ENCODE data around the gene ORAI1.

The ORAI1 gene

GRCh38 chr12:121590476-121591143 lies 35.7 kb upstream of the ORAI1 start:
- H3K9me3 Mint-ChIP-seq = no peaks in the 10 kb centered on the region
- peak overlapping the region; percentile 96 for H3K27ac Mint-ChIP-seq
- peak overlapping the region; percentile 78 for H3K4me3 Mint-ChIP-seq
- H3K27me3 Mint-ChIP-seq = no peaks in the 10 kb centered on the region
- peaks cover 38% of the 10 kb centered on the region for H3K4me1 Mint-ChIP-seq (ENCODE audit: low read depth)
- no peaks in the 10 kb centered on the region for H3K36me3 Mint-ChIP-seq (ENCODE audit: low read depth)

GRCh38 chr12:121592320-121592719 lies 34.0 kb upstream of the ORAI1 start:
- peaks cover 38% of the 10 kb centered on the region for H3K4me1 Mint-ChIP-seq (ENCODE audit: low read depth)
- no peaks in the 10 kb centered on the region for H3K36me3 Mint-ChIP-seq (ENCODE audit: low read depth)

DNA sequence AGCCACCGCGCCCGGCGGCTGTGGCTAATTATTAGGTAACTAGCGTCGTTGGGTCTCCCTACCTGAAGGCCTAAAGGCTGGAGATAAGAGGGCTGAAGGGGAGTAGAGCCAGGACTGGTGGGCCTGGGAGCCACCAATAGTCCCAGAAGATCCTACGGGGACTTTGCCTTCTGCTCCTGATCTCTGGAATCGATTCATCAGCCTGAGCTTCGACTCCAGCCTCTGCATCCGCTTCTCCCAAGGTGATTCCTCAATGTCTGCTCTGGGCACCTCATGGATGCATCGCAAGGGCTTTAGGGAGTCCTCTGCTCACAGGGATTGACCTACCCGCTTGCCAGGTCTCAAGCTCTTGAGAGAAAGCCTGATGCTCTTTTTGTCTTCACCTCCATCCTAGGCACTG lies 30.8 kb upstream of the ORAI1 start:
- Mint-ChIP-seq H3K4me3 (no peak overlapping the region), H3K9me3 (no peaks in the 10 kb centered on the region), H3K27me3 (no peaks in the 10 kb centered on the region), H3K36me3 (ENCODE audit: low read depth) (no peaks in the 10 kb centered on the region), H3K27ac (no peak overlapping the region), H3K4me1 (ENCODE audit: low read depth) (peaks cover 27% of the 10 kb centered on the region)

More at GRCh38 chr12:121592320-121592719, 34.0 kb upstream of the ORAI1 start:
- H3K9me3 Mint-ChIP-seq = no peaks in the 10 kb centered on the region
- no peaks in the 10 kb centered on the region for H3K27me3 Mint-ChIP-seq
- H3K4me3 Mint-ChIP-seq = no peak overlapping the region
- no peak overlapping the region for H3K27ac Mint-ChIP-seq

- H3K36me3 Mint-ChIP-seq (ENCODE audit: low read depth) = no peaks in the 10 kb centered on the region
- H3K27me3 Mint-ChIP-seq = no peaks in the 10 kb centered on the region
- H3K4me3 Mint-ChIP-seq = no peak overlapping the region
- H3K9me3 Mint-ChIP-seq = no peaks in the 10 kb centered on the region
- H3K4me1 Mint-ChIP-seq (ENCODE audit: low read depth) = peaks cover 17% of the 10 kb centered on the region
- no peak overlapping the region for H3K27ac Mint-ChIP-seq
Observed at GRCh38 chr12:121596526-121596925, 29.8 kb upstream of the ORAI1 start.

GRCh38 chr12:121600702-121601336 lies 25.5 kb upstream of the ORAI1 start:
- no peaks in the 10 kb centered on the region for H3K9me3 Mint-ChIP-seq
- no peaks in the 10 kb centered on the region for H3K27me3 Mint-ChIP-seq
- H3K36me3 Mint-ChIP-seq (ENCODE audit: low read depth) = no peaks in the 10 kb centered on the region
- no peaks in the 10 kb centered on the region for H3K4me1 Mint-ChIP-seq (ENCODE audit: low read depth)
- H3K4me3 Mint-ChIP-seq = no peak overlapping the region
- H3K27ac Mint-ChIP-seq = no peak overlapping the region

DNA sequence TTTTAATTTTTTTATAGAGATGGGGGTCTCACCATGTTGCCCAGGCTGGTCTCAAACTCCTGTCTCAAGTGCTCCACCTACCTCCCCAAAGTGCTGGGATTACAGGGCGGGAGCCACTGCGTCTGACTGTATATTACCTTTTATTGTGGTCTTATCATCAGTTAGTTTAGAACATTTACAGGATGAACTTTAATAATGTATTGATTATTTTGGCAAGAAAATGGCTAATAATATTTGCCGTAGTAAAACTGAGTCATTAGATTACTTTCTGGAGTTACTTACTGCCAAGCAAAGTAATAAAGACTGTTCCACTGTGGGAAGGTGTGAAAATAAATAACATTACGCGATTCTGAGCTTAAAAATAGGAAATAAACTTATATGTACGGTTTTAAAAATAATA lies 23.6 kb upstream of the ORAI1 start:
- no peak overlapping the region for H3K4me3 Mint-ChIP-seq
- no peak overlapping the region for H3K27ac Mint-ChIP-seq
- no peaks in the 10 kb centered on the region for H3K4me1 Mint-ChIP-seq (ENCODE audit: low read depth)
- H3K36me3 Mint-ChIP-seq (ENCODE audit: low read depth) = no peaks in the 10 kb centered on the region
- no peaks in the 10 kb centered on the region for H3K27me3 Mint-ChIP-seq
- no peaks in the 10 kb centered on the region for H3K9me3 Mint-ChIP-seq

DNA sequence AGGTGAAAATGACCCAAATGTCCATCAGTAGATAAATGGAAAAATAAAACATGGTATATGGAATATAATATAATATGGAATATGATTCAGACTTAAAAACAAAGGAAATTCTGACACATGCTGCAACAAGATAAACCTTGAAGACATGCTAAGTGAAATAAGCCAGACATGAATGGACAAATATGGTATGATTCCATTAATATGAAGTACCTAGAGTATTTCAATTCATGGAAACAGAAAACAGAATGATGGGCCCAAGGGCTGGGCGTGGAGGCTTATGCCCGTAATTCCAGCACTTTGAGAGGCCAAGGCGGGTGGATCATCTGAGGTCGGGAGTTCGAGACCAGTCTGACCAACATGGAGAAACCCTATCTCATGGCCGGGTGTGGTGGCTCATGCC lies 22.7 kb upstream of the ORAI1 start:
- no peaks in the 10 kb centered on the region for H3K27me3 Mint-ChIP-seq
- H3K27ac Mint-ChIP-seq = no peak overlapping the region
- H3K4me1 Mint-ChIP-seq (ENCODE audit: low read depth) = no peaks in the 10 kb centered on the region
- H3K4me3 Mint-ChIP-seq = no peak overlapping the region
- no peaks in the 10 kb centered on the region for H3K9me3 Mint-ChIP-seq
- H3K36me3 Mint-ChIP-seq (ENCODE audit: low read depth) = no peaks in the 10 kb centered on the region

- H3K27me3 Mint-ChIP-seq = no peaks in the 10 kb centered on the region
- no peaks in the 10 kb centered on the region for H3K36me3 Mint-ChIP-seq (ENCODE audit: low read depth)
- H3K4me3 Mint-ChIP-seq = no peak overlapping the region
- H3K27ac Mint-ChIP-seq = no peak overlapping the region
- H3K4me1 Mint-ChIP-seq (ENCODE audit: low read depth) = no peaks in the 10 kb centered on the region
- H3K9me3 Mint-ChIP-seq = no peaks in the 10 kb centered on the region
Observed at GRCh38 chr12:121608301-121608700, 18.0 kb upstream of the ORAI1 start.

GRCh38 chr12:121610239-121611149 lies 15.8 kb upstream of the ORAI1 start:
- no peak overlapping the region for H3K27ac Mint-ChIP-seq
- H3K4me1 Mint-ChIP-seq (ENCODE audit: low read depth) = peaks cover 8% of the 10 kb centered on the region
- no peaks in the 10 kb centered on the region for H3K27me3 Mint-ChIP-seq
- H3K4me3 Mint-ChIP-seq = no peak overlapping the region
- no peaks in the 10 kb centered on the region for H3K9me3 Mint-ChIP-seq
- H3K36me3 Mint-ChIP-seq (ENCODE audit: low read depth) = no peaks in the 10 kb centered on the region

GRCh38 chr12:121611306-121611705 lies 15.0 kb upstream of the ORAI1 start:
- H3K27ac Mint-ChIP-seq = no peak overlapping the region
- no peaks in the 10 kb centered on the region for H3K36me3 Mint-ChIP-seq (ENCODE audit: low read depth)
- H3K9me3 Mint-ChIP-seq = no peaks in the 10 kb centered on the region
- no peaks in the 10 kb centered on the region for H3K27me3 Mint-ChIP-seq
- H3K4me1 Mint-ChIP-seq (ENCODE audit: low read depth) = peaks cover 8% of the 10 kb centered on the region
- no peak overlapping the region for H3K4me3 Mint-ChIP-seq

- Mint-ChIP-seq H3K27ac (no peak overlapping the region), H3K9me3 (no peaks in the 10 kb centered on the region), H3K4me3 (no peak overlapping the region)
Observed at GRCh38 chr12:121613462-121613861, 12.9 kb upstream of the ORAI1 start.

DNA sequence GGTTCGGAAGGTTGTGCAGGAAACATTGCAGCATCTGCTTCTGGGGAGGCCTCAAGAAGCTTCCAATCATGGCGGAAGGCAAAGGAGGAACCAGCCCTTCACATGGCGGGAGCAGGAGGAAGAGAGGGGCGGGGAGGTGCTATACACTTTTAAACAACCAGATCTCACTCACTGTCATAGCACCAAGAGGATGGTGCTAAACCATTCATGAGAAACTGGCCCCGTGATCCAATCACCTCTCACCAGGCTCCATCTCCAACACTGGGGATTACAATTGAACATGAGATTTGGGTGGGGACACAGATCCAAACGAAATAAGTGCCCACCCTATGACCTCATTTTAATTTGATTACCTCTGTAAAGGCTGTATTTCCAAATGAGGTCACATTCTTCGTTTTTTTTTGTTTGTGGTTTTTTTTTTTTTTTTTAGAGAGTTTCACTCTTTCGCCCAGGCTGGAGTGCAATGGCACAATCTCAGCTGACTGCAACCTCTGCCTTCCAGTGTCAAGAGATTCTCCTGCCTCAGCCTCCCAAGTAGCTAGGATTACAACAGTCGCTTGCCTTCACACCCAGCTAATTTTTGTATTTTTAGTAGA lies 11.4 kb upstream of the ORAI1 start:
- Mint-ChIP-seq H3K9me3 (no peaks in the 10 kb centered on the region), H3K4me1 (ENCODE audit: low read depth) (peaks cover 14% of the 10 kb centered on the region), H3K27ac (no peak overlapping the region), H3K4me3 (no peak overlapping the region), H3K36me3 (ENCODE audit: low read depth) (no peaks in the 10 kb centered on the region), H3K27me3 (no peaks in the 10 kb centered on the region)

More at GRCh38 chr12:121613462-121613861, 12.9 kb upstream of the ORAI1 start:
- Mint-ChIP-seq H3K36me3 (ENCODE audit: low read depth) (no peaks in the 10 kb centered on the region), H3K27me3 (no peaks in the 10 kb centered on the region), H3K4me1 (ENCODE audit: low read depth) (peaks cover 9% of the 10 kb centered on the region)

DNA sequence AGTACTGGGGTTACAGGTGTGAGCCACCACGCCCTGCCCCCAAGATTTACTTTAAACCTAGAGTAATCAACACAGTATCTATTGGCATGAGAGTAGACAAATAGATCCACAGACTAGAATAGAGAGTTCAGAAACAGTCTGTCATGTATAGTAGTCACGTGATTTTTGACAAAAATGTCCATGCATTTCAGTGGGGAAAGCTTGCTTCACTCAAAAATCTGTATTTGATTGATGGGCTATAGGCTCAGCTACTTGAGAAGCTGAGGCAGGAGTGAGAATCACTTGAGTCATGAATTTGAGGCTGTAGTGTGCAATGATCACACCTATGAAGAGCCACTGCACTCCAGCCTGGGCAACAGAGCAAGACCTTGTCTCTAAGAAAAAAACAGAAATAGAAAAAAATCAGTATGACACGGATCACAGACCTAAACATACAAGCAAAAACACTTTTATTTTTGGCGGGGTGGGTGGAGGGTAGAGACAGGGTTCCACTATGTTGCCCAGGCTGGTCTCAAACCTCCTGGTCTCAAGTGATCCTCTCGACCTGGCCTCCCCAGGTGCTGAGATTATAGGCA lies 7.6 kb upstream of the ORAI1 start:
- no peaks in the 10 kb centered on the region for H3K36me3 Mint-ChIP-seq (ENCODE audit: low read depth)
- peak overlapping the region; percentile 23 for H3K27ac Mint-ChIP-seq
- H3K27me3 Mint-ChIP-seq = no peaks in the 10 kb centered on the region
- no peak overlapping the region for H3K4me3 Mint-ChIP-seq
- H3K9me3 Mint-ChIP-seq = no peaks in the 10 kb centered on the region
- H3K4me1 Mint-ChIP-seq (ENCODE audit: low read depth) = peaks cover 17% of the 10 kb centered on the region

GRCh38 chr12:121620333-121620891 lies 5.9 kb upstream of the ORAI1 start:
- Mint-ChIP-seq H3K36me3 (ENCODE audit: low read depth) (no peaks in the 10 kb centered on the region), H3K4me1 (ENCODE audit: low read depth) (peaks cover 16% of the 10 kb centered on the region), H3K27me3 (no peaks in the 10 kb centered on the region), H3K9me3 (no peaks in the 10 kb centered on the region), H3K4me3 (no peak overlapping the region), H3K27ac (no peak overlapping the region)
